HG02981 (cell line): ENCODE measurements around the gene PCYT1B.
"Not testable (repeated sequence)": the region's sequence is repeated elsewhere in the genome, so short reads cannot be mapped to it uniquely, and the experiment has no call there.

Experiments
- ATAC-seq: cut with Tn5 transposase; IDR thresholded peaks from one replicate; pipeline ENCODE4 v1.9.1; 2021; ENCODE audit warnings: mild to moderate bottlenecking, moderate library complexity; ENCODE audit not compliant: unreplicated experiment

PCYT1B gene

GRCh38 chrX:24647257-24648058 is at the start of gene PCYT1B:
Gene PCYT1B (minus strand): TSS chrX:24647347. CDS start chrX:24647105, 242 bp downstream.
- ATAC-seq = peak; percentile 76

GRCh38 chrX:24696294-24696693 is 49.1 kb upstream of the PCYT1B start:
- ATAC-seq = no peak

- no peak for ATAC-seq
Measured at GRCh38 chrX:24694825-24695224, 47.7 kb upstream of the PCYT1B start.

GRCh38 chrX:24693453-24694202 is 46.5 kb upstream of the PCYT1B start, which contains the start of gene POLA1:
Gene POLA1 (plus strand): TSS chrX:24693918. CDS start chrX:24693962, 44 bp downstream.
- ATAC-seq = peak; percentile 94

GRCh38 chrX:24692305-24692704 is 45.2 kb upstream of the PCYT1B start:
- no peak for ATAC-seq

GRCh38 chrX:24684048-24684447 is 36.9 kb upstream of the PCYT1B start:
- no peak for ATAC-seq

- ATAC-seq = no peak
Measured at GRCh38 chrX:24682739-24683432, 35.7 kb upstream of the PCYT1B start.

- ATAC-seq = no peak
Measured at GRCh38 chrX:24676403-24677024, 29.4 kb upstream of the PCYT1B start.

GRCh38 chrX:24673424-24673823 is 26.3 kb upstream of the PCYT1B start:
- ATAC-seq = no peak

GRCh38 chrX:24672701-24673190 is 25.6 kb upstream of the PCYT1B start:
- no peak for ATAC-seq

- no peak for ATAC-seq
Measured at GRCh38 chrX:24668111-24668510, 21.0 kb upstream of the PCYT1B start.

- no peak for ATAC-seq
Measured at GRCh38 chrX:24662352-24662751, 15.2 kb upstream of the PCYT1B start.

- ATAC-seq = no peak
Measured at GRCh38 chrX:24661292-24661691, 14.1 kb upstream of the PCYT1B start.

GRCh38 chrX:24659646-24660045 is 12.5 kb upstream of the PCYT1B start:
- no peak for ATAC-seq

- no peak for ATAC-seq
Measured at GRCh38 chrX:24659106-24659505, 12.0 kb upstream of the PCYT1B start.

GRCh38 chrX:24658421-24658820 is 11.3 kb upstream of the PCYT1B start:
- no peak for ATAC-seq

- ATAC-seq = no peak
Measured at GRCh38 chrX:24657671-24658386, 10.7 kb upstream of the PCYT1B start.

- ATAC-seq = not testable (repeated sequence)
Measured at GRCh38 chrX:24655679-24656078, 8.5 kb upstream of the PCYT1B start.

GRCh38 chrX:24651783-24652182 is 4.6 kb upstream of the PCYT1B start:
- no peak for ATAC-seq

GRCh38 chrX:24648495-24648894 is 1.3 kb upstream of the PCYT1B start:
- no peak for ATAC-seq
